ENCODE measurements around the gene HINFP.

- no peak for TF ChIP-seq CTCF (IDR thresholded peaks at IDR 0.05)
- no peak for TF ChIP-seq POLR2A (IDR thresholded peaks at IDR 0.05)
Measured at GRCh38 chr11:119100994-119101758, 20.2 kb upstream of the HINFP start.

All from thyroid gland (tissue), 4 donors.